Adipose tissue (tissue), 3 donors: ENCODE data around the gene PSMC3. TPM values are rescaled to one million over a fixed set of nuclear protein-coding genes. Genes with fewer than 3 reads are reported as not detected.

Experiments used
- H3K27ac ChIP-seq: one replicate; pipeline ENCODE4 v1.5.1; 2013; ENCODE audit warnings: low read depth, low read length
- WGBS, 3 donors: extraction: QIAGEN DNeasy Blood & Tissue Kit; methylation state at CpG; one replicate each; pipeline ENCODE4 v1.1.7; 2013; 5-methylcytosine and 5-hydroxymethylcytosine counted together
- polyA plus RNA-seq, 3 donors: library from polyadenylated mRNA; stranded (reverse); fragments of 200-250 nt; gene quantifications; one replicate each; pipeline ENCODE4 v1.2.3, GENCODE V29; 2013
- donor health status: healthy with polysubstance abuse.
- donor health status: Bipolar disorder and iron deficiency.
- donor health status: healthy.

The PSMC3 gene
- polyA plus RNA-seq, 3 donors: 76.2 to 157 (median 134) TPM

DNA sequence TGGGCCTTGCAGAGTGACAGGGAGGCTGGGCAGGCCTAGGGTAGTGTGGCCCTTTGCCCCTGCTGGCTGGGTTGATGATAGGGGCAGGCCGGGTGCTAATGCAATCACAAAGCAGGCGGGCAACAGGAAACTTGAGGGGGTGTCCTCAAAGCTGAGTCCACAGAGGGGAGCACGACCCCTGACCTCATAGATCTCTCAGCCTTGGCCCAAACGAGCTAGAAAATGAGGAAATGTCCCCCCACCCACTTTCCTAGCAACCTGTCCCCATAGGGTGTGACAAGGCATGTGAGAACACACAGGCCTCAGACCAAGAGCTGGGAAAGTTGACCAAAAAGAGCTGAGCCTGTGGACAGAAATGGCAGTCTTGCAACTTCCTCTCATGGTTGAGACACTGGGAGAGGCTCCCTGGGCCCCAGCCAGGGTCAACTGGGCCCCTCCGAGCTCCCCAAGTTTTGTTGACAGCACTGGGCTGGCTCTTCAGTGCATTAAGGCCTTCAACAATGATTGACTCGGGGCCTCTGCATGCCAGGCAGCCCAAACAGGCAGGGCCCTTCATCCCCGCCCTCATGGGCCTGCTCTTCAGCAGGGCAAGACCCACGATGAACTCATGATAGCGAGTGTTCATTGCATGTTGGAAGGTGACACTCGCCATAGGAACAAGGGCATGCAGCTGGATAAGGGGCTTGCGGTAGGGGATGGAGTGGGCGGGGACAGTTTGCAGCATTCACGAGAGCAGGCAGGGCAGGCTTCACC, 38.1 kb downstream of the PSMC3 start:
- H3K27ac ChIP-seq: peak overlapping the region; percentile 23
- WGBS, 3 donors: 60 to 77% (median 61%) methylated on average over 13 of the region's 13 CpGs

DNA sequence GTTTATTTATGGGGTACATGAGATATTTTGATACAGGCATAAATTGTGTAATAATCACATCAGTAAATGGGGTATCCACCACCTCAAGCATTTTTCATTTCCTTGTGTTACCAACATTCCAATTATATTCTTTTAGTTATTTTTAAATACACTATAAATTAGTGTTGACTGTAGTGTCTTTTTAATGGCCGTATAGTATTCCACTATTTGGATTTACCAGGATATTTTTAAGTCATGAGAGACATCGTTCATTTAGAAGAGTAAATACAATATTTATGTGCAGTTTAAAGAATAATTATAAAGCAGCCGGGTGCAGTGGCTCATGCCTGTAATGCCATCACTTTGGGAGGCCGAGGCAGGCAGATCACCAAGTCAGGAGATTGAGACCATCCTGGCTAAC, 41.7 kb downstream of the PSMC3 start:
- 91 to 97% (median 96%) methylated on average over 4 of the region's 4 CpGs for WGBS, 3 donors
- H3K27ac ChIP-seq: no peak overlapping the region

DNA sequence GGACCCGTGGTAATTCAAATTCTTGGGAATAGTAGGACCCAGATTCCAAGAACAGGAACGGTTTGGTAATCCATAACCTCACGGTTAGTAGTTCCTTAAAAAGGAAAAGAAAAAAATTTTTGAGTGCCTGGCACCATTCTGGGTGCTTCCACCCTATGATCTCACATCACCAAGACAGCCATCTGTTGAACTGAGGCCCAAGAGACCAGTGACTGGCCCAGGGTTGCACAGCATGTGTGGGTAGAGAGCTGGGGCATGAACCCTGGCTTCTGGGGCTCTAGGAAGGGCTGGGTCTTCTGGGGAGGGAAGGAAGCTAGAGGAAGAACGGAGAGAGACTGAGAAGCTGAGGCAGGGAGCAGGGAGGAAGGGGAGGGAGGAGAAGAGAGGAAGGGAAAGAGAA, 43.2 kb downstream of the PSMC3 start:
- no peak overlapping the region for H3K27ac ChIP-seq
- WGBS, 3 donors: 40 to 44% (median 42%) methylated on average over 4 of the region's 4 CpGs

DNA sequence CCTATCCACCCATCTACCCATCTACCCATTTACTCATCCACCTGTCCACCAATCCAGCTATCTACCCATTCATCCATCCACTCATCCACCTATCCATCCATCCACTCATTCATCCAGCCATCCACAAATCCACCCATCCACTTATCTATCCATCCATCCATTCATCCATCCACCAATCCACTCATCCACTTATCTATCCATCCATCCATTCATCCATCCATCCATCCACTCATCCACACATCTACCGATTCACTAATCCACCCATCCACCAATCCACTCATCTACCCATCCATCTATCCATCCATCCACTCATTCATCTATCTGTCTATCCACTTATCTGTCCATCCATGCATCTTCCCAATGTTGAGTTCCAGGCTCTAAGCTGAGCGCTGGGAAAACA, 46.2 kb downstream of the PSMC3 start:
- 89 to 97% (median 97%) methylated on average over 2 of the region's 2 CpGs for WGBS, 3 donors

DNA sequence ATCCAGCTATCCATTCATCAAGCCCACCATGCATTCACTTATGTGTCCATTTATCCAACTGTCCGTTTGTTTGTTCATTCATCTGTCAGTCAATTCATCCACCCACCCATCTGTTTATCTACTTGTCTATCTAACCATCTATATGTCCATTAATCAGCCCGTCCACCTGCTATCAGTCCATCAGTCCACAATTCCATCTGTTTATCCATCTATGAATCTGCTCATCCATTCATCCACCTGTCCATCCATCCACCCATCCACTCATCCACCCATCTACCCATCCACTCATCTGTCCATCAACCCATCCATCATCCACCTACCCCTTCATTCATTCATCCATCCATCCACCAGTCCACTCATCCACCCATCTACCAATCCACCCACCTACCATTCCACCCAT, 46.9 kb downstream of the PSMC3 start:
- WGBS, 3 donors: 75 to 97% (median 91%) methylated on average over 2 of the region's 2 CpGs
- H3K27ac ChIP-seq: no peak overlapping the region

More for the DNA sequence above, 46.2 kb downstream of the PSMC3 start:
- no peak overlapping the region for H3K27ac ChIP-seq

DNA sequence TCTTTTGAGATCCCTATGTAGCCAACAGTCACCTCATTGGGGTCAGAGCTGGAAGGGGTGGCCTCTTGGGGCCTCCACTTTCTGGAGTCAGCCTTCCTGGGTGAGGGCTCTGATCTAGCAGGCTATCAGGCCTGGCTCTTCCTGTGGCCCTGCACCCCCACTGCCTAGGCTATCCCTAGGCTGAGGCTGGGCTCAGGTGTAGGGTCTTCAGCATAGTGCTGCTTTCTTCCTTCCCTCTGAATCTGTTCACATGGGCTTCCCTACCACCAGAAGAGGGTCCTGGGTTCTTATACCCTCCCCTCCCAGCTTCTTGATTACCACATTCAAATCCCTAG, 47.4 kb downstream of the PSMC3 start:
- no peak overlapping the region for H3K27ac ChIP-seq

DNA sequence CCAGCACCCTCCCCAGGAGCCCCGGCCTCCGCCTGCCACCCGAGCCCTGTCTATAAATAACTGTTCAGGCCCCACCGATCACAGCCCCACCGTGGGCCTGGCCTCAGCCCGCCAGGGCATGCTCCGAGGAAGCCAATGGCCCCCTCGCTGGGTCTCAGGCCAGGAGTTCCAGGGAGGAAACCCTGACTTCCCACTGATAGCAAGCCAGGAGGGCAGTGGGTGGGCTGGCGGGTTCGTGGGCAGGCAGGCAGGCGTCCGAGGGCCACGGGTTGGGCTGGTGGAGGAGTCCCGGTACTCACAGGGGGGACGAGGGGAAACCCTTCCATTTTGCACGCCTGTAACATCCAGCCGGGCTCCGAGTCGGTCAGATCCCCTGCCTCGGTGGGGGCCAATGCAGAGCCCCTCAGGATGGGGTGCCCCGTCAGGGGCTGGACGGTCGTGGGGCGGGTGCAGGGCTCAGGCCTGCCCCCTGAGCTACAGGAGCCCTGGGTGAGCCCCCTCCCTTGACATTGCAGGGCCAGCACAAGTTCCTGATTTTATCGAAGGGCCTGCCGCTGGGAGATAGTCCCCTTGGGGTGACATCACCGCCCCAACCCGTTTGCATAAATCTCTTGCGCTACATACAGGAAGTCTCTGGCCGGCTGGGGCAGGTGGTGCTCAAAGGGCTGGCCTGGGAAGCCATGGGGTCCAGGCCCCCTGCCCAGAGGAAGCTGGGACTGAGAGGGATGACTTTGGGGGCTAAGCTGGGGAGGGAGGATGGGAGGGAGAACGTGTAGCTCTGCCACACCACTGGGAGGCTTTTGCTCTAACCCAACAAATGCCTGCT, 48.0 kb downstream of the PSMC3 start, which contains the start of gene SPI1:
TSS of gene SPI1 (minus strand) at position 538 of the 826 bp plus-strand sequence. CDS start at position 344, 194 bp downstream.
- H3K27ac ChIP-seq: peak within 1 kb of the TSS; percentile 80
- WGBS, 3 donors: 49 to 76% (median 69%) methylated on average over 27 to 31 of the region's 31 CpGs

DNA sequence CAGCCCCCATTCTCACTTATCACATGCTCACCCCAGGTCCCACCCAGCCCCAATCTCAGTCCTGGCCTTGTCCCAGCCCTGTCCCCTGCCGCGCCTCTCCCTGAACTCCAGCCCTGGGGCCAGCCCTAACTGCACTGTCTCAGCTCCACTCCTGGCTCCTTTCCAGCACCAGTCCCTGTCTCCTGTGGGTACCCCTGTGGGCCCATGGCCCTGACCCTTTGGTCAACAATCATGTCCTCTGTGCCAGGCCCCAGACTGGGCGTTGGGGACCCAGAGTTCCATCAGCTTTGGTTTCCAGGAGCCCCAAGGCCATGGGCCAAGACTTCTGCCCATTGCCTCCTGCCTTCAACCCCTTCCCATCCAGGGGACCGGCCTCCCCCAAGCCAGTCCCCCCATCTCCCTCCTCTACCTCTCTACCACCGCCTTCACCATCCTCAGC, 48.6 kb downstream of the PSMC3 start:
- 57 to 84% (median 67%) methylated on average over 5 of the region's 5 CpGs for WGBS, 3 donors
- peak overlapping the region; percentile 80 for H3K27ac ChIP-seq

DNA sequence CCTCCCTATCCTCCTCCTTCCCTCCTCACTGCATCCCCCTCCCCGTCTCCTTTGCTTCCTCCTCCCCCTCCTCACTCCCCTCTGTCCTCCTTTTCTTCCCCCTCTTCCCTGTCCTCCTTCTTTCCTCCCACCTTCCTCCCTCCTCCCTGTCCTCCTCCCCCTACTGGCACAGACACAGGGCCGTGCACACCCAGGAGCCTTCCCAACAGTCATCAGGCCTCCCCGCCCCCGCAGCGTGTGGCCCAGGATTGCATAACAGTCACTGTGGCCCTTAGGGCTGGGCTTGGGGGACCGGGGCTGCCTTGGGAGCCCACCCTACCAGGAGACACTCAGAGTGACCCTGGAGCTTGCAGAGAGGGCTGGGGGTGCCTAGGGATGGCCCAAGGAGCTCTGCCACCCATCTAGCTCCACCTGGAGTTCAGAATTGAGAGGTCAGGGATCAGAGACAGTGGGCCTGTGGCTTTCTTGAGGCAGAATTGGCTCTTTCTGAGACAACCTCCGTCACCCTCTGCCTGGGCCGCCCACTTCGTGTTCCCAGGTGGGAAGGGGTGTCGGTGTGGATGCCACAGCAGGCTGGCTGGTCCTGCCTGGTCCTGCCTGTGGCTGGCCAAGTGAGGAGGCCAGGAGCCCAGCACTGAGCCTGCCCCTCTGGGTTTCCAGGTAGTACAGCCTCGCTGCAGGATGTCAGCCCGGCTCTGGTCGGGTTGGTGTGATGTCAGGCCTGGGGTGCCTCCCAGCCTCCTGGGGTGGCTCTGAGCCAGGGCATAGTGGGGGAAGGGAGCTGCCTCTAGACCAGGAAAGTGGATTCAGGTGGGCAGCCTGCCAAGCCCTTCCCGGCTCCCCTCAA, 49.5 kb downstream of the PSMC3 start:
- WGBS, 3 donors: 46 to 65% (median 52%) methylated on average over 13 to 14 of the region's 14 CpGs
- H3K27ac ChIP-seq: no peak overlapping the region

DNA sequence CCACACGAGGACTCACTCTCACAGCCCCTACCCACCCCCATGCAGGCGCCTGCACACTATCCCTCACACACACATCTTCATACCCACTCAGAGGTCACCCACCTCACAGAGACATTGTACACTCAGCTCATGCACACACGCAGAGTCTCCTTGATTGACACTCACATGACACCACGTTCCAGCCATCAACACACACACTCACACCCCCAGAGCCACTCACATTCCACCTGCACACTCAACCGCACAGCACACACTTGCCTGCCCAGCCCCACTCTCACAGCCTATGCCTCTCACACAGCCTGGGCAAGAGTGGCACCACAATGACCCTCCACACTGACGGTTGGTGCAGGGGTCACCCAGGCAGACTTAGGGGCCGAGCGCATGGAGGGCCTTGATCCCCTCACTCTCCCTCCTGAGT, 50.1 kb downstream of the PSMC3 start:
- WGBS, 3 donors: 56 to 82% (median 72%) methylated on average over 8 of the region's 8 CpGs

DNA sequence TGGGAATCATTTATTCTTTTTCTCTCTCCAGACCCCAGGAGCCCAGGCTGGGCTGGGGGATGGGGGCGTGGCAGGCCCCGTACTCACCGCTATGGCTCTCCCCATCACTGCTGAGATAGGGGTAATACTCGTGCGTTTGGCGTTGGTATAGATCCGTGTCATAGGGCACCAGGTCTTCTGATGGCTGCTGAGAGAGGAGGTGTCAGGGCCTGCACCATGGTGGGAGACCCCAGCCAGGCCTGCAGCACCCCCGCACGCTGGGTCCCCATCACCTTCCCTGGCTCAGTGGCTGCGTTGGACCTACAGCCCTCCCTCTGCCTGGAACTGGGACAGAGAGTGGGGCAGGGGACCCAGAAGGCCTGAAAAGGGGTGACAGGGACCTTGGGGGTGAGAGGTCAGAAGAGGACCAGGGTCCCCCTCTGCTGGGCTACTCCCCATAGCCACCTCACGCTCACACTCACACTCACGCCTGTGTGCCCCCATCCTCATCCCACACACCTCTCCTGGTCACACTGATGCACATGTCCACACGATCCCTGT, 50.6 kb downstream of the PSMC3 start:
- no peak overlapping the region for H3K27ac ChIP-seq
- WGBS, 3 donors: 82 to 88% (median 83%) methylated on average over 13 of the region's 13 CpGs

More for the DNA sequence above, 50.1 kb downstream of the PSMC3 start:
- no peak overlapping the region for H3K27ac ChIP-seq

DNA sequence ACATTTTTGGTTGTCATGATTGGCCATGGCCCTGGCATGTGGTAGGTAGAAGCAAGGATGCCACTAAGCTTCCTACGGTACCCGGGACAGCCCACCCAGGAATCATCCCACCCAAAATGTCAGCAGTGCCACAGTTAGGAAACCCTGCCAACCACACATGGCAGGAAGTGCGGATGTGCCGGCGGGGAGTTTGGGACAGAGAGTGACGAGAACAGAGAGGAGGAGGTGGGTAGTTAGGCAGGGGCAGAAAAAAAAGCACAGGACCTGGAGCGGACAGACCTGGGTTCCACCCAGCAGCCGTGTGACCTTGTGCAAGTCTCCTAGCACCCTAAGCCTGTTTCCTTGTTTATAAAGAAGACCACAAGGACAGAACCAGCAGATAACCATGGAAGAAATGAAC, 51.2 kb downstream of the PSMC3 start:
- WGBS, 3 donors: 47 to 82% (median 62%) methylated on average over 8 of the region's 8 CpGs
- no peak overlapping the region for H3K27ac ChIP-seq

DNA sequence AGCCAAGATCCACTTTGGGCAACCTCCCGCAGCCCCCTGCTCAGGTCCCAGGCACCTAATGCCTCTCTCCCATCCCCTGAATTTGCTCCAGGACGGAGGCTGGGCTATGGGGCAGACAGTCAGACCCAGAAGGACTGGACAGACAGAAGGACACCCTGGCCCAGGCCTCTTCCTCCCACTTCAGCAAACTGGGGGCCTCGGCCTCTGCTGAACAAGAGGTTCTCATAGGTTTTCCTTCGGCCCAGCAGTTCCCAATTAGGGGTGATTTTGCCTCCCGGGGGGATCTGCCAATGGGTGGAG, 51.6 kb downstream of the PSMC3 start:
- no peak overlapping the region for H3K27ac ChIP-seq
- 76 to 86% (median 79%) methylated on average over 5 of the region's 5 CpGs for WGBS, 3 donors

DNA sequence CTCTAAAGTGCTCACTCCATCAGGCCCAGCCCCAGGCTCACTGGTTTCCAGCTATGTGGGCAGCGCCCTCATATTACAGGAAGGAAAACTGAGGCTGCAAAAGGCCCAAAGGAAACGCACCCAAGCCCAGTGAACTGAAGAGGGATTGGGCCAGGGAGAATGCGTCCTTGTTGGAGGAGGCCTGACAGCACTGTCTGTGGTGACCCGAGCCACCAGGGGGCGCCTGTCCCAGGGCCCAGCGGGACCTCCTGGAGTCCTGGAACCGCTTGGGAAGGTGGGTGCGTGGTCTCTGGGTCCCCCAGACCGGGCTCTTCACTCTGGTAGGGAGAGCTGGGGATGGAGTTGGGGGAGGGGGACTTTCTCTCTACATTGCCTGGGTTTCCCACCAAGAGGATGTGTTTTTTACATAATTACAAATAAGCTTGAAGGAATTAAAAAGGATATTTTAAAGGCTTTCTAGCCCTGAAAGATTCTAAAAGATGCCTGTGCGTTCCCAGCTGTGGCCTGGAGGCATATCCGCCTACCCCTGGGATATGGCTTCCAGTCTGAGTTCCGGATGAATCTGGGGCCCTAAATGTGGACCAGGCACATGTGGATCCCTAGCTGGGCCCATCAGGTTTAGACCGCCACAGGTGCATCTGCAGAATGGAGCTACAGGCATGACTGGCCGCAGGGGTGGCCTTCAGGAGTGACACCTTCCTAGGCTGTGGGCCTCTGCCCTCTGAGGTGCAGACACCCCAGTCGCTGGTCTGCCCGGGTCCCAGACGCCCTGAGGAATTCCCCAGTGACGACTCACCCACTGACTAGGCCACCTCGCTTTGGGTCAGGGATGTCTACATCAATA, 52.1 kb downstream of the PSMC3 start:
- no peak overlapping the region for H3K27ac ChIP-seq
- WGBS, 3 donors: 40 to 44% (median 44%) methylated on average over 19 of the region's 19 CpGs

DNA sequence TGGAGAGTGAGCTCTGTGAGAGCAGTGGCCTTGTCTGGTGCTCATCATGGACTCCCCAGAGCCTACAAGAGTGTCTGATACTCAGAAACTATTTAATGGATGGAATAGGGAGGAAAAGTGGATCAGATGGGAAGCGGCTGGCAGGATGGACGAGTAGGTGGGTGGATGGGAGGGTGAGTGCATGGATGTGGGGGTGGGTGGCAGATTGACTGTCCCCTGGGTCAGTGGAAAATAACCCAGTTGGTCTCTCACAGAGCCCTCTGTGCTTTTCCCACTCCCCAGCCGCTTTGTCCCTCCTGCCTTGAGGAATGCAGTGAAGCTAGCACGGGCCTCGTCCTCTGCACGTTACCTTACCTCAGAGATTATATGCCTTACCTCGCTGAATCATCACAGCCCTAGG, 53.8 kb downstream of the PSMC3 start:
- WGBS, 3 donors: 71 to 84% (median 80%) methylated on average over 7 of the region's 7 CpGs

DNA sequence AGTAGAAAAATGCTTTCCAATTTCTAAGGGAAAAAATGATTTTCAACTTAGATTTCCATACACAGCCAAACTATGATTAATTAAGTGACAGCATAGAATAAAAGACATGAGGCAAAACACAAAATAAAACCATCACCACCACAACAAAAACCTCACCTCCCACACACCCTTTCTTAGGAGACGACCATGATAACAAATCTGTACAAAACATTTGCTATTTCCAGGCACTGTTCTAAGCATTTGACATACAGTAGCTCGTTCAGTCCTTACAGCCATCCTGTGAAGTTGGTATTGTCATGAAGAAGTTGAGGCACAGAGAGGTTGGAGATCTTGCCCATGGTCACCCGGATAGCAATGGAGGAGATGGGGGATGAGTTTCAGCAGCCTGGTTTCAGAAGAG, 56.6 kb downstream of the PSMC3 start:
- H3K27ac ChIP-seq: no peak overlapping the region
- WGBS, 3 donors: 50 to 59% (median 51%) methylated on average over 3 of the region's 3 CpGs

More for the DNA sequence above, 53.8 kb downstream of the PSMC3 start:
- no peak overlapping the region for H3K27ac ChIP-seq
